ENCODE measurements around the gene OMA1.

OMA1 gene

DNA sequence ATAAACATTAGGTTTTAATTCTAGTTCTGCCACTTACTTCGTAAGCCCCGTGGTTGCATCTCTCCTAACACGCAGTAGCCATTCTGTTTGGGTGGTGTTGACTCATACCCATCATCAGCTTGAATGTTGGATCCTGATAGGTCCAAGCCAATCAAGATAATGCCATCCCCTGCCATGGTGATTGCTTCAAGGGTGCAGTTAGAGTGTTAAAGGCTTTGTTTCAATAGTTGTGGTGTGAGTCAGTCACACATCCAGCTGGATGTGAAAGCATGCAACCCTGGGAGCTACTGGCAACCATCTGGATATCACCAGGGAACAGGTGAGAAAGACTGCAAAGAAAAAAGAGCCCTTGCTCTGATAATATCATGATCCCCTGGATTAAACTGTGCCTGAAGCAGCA lies 69.1 kb downstream of the OMA1 start:
- in situ Hi-C loops (cut with HindIII; ENCODE audit: low pct_ligation_motif_present, low pct_unique_long_range_greater_than_20kb, low sequenced_read_pairs): no loop called here

DNA sequence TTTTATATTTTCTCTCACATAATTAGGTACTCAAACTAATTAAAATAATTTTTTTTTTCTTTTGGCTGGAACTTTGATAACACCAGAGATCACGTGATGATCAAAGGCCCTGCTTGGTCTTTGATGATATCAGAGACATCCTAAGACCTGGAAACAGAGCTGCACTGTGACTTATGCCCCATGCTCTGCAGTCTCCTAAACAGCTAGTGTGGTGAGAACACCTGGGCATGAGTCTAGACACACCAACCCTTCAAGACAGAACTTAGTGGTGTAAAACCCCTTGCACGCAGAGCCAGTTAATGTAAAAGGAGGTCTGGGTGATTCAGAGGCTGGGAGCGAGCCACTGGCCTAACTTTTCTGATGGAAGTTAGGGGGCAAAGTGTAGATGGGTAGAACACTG lies 70.3 kb downstream of the OMA1 start:
- no peak for DNase-seq
- in situ Hi-C loops (cut with HindIII; ENCODE audit: low pct_ligation_motif_present, low pct_unique_long_range_greater_than_20kb, low sequenced_read_pairs): no loop called here

More for the DNA sequence above, 69.1 kb downstream of the OMA1 start:
- no peak for DNase-seq

DNA sequence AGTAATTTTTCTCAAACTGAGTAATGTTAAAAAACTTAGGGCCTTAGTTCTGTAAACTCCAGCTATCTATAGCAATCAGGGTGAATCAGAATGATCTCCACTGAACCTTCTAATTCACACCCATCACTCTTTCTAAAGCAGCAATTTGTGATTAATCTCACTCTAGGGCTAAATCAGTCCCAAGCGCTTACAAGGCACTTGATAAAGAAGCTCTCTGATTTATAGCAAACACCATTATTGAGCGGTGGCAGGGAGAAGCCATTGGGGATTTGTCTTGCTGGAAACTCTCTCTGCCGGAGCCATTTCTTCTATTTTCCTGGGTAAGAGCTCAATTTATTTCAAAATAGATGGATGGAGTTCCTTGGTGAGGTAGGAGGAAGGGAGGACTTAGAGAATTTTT lies 77.0 kb downstream of the OMA1 start:
- no peak for DNase-seq
- in situ Hi-C loops (cut with HindIII; ENCODE audit: low pct_ligation_motif_present, low pct_unique_long_range_greater_than_20kb, low sequenced_read_pairs): no loop called here

DNA sequence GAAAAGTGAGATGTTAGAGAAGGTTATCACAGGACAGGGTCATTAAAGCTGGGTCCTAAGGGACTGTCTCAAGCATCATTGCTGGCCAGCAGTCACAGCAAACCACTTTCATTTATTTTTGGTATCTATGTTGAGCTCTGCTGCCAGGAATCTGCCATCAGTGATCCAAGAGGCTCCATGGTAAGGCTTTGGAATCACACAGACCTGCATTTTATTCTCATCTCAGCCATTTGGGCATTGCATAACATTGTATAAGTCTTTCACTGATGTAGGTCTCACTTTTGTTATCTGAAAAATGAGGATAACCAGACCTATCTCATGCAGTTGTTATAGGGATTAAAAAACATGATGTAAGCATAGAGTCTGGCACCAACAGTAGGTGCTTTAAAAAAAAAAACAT lies 77.5 kb downstream of the OMA1 start:
- in situ Hi-C loops (cut with HindIII; ENCODE audit: low pct_ligation_motif_present, low pct_unique_long_range_greater_than_20kb, low sequenced_read_pairs): no loop called here
- no peak for DNase-seq

DNA sequence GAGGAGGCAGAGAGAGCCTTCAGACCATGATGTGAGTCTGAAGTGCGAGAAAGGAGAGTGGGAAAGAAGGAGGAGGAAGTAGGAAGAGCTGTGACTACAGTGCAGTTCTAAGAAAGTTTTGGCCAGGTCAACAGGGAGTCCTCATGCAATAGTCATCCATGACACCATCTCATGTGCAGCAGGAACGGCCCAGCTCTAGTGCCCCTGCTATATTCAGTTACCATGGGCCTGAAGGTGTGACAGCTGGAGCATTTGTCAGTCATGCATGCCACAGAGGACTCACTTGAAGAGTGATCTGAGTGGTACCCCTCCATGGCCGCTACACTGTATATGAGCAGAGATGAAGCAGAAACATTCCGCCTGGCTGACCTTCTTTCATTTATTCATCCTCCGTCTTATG lies 77.9 kb downstream of the OMA1 start:
- in situ Hi-C loops (cut with HindIII; ENCODE audit: low pct_ligation_motif_present, low pct_unique_long_range_greater_than_20kb, low sequenced_read_pairs): no loop called here
- no peak for DNase-seq

DNA sequence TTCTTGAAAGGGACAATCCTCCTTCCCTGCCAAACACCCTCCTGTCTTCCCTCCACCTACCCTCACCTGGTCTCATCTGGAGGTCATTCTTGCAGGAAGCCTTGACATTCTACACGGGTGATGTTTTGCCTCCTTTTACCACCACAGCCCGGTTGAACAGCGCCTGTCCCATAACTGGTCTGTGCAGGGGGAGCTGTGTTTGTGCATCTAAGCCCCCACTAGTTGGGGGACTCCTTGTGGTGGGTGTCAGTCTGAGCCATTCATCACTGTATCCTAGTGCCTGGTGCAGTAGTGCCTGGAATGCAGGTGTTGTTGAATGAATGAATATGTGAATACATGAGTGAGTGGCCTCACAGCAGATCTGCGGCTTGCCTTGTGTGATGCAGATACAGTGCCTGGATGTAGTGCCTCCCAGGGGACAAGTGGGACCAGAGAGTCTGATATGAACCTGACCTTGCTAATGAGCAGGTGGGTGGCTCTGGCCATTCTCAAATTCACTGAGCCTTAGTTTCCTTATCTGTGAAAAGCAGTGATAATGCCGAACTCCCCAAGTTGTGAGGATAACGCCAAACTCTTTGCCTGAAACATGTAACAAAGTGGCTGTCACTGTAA lies 79.8 kb downstream of the OMA1 start:
- in situ Hi-C loops (cut with HindIII; ENCODE audit: low pct_ligation_motif_present, low pct_unique_long_range_greater_than_20kb, low sequenced_read_pairs): no loop called here
- DNase-seq: no peak

DNA sequence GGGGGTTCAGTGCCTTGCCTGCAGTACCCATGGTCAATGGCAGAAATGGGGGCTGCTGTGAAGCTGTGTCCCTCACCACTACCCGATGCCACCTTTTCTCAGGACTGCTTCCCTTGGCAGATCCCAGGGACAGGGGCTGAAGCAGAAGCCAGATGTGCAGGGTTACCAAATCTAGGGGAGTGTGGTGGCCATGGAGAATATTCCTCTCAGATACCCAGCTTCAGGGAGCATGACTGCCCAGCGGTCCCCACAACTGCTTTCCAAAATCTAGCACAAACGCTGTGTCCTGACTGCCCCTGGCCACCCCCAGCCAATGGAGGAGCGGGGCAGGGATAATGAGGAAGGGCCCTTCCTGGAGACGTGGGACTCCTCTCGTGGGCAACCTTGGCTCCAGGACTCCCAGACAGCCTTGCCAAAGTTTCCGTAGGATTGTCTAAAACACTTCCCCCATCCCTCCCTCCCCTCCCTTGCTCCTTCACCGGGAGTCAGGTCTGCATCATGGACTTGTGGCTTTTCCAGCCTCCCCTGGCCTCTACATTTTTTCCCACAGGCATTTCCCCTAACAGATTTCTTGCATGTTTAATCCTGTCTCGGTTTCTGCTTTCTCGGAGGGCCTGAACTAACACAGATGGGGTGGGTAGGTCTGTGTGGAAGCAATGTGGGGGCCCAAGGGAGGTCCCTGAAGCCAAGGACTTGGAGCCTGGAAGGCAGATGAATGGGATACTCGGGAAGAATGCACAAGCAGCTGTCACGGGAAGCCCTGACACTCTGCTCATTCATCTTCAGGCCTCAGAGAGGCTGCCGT lies 80.5 kb downstream of the OMA1 start:
- DNase-seq: no peak
- in situ Hi-C loops (cut with HindIII; ENCODE audit: low pct_ligation_motif_present, low pct_unique_long_range_greater_than_20kb, low sequenced_read_pairs): no loop called here

DNA sequence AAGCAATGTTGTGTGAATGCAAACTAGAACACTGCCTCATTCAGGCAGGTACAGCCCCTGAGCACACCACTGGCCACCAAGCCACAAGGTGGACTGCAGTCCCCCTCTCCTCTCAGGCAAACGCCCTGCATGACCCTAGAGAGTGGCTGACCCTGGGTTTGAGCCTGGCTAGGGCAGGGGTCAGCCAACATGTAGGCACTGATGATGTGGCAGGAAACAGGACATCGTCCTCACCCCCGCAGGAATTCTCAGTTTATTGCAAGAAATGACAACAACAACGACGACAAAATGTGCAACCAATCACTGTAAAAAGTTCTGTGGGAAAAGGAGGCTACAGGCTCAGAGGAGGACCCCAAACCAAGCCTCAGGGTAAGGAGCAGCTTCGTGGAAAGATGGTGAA lies 81.3 kb downstream of the OMA1 start:
- in situ Hi-C loops (cut with HindIII; ENCODE audit: low pct_ligation_motif_present, low pct_unique_long_range_greater_than_20kb, low sequenced_read_pairs): no loop called here

DNA sequence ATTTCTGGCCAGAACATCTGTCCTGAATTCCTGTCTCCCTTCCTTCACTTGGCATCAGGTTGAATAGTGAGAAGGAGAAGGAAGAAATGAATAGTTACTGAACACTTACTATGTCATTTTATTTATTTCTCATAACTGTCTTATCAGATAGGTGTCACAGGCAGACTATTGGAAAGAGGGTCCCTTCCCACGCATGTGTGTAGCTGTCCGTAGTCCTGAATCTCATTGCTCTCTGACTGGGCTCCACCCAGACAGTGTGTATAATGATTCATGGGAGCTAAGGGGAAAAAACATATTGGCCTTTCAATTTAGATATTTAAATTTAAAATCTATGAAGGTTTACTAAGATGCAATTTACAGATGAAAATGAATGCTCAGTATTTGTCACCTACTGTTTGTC lies 86.1 kb downstream of the OMA1 start:
- in situ Hi-C loops (cut with HindIII; ENCODE audit: low pct_ligation_motif_present, low pct_unique_long_range_greater_than_20kb, low sequenced_read_pairs): no loop called here
- peak; percentile 25 for DNase-seq

More for the DNA sequence above, 81.3 kb downstream of the OMA1 start:
- DNase-seq: no peak

DNA sequence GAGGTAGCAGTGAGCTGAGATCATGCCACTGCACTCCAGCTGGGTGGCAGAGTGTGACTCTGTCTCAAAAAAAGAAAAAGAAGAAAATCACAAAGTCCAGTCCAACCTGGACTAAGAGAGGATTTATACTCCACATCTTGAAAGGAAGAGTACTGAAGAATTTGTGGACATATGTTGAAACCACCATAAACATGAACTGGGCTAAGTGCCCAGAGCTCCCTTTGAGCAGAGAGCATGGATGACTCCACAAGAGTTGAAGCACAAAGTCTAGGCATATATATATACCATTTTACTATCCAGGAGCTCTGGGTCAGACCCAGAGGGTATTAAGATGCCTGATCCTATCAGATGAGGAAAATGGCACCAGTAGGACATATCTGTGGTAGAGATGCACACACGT lies 86.6 kb downstream of the OMA1 start:
- no peak for DNase-seq
- in situ Hi-C loops (cut with HindIII; ENCODE audit: low pct_ligation_motif_present, low pct_unique_long_range_greater_than_20kb, low sequenced_read_pairs): no loop called here

DNA sequence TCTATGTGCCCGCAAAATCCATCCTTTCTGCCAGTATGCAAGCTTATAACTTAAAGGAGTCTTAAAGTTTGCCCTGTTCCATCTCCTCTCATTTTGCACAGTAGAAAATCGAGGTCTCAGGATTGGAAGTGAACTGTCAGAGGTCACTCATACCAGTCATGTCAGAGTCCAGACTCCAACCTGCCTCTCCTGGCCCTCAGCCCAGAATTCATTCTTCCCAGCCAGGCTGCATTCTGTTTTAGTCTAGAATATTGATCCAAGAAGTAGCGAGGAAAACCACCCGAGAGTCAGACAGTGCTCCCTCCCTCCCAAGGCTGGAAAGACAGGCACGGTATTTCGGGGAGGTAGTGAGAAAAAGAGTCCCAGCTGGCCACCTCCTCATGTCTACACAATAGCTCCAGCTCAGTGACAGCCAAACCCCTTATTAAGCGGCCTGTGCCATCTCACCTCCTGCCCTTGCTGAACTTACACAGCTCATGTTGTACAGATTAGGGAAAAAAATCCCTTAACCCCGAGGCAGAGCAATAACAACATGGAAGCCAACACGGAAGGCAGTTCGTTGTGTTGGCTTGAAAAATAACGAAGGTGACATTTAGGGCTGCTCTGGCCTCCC lies 89.4 kb downstream of the OMA1 start:
- in situ Hi-C loops (cut with HindIII; ENCODE audit: low pct_ligation_motif_present, low pct_unique_long_range_greater_than_20kb, low sequenced_read_pairs): no loop called here
- no peak for DNase-seq

DNA sequence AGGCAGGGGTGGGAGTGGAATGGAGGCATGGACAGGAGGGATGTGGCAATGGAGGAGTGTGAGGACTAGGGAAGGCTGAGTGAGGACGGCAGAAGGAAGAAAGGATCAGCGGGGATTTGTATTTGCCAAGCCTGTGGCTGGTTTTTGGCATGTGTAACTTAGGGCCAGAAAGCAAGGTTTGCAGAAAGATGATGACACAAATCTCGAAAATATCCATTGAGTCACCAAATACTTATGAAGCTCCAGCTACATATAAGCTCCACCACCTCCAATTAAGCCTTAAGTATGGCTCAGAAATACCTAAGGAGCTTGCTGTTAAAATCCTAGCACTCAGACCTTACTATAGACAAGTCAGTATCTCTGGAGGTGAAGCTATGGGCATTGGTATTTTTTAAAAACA lies 90.1 kb downstream of the OMA1 start:
- DNase-seq: no peak
- in situ Hi-C loops (cut with HindIII; ENCODE audit: low pct_ligation_motif_present, low pct_unique_long_range_greater_than_20kb, low sequenced_read_pairs): no loop called here

DNA sequence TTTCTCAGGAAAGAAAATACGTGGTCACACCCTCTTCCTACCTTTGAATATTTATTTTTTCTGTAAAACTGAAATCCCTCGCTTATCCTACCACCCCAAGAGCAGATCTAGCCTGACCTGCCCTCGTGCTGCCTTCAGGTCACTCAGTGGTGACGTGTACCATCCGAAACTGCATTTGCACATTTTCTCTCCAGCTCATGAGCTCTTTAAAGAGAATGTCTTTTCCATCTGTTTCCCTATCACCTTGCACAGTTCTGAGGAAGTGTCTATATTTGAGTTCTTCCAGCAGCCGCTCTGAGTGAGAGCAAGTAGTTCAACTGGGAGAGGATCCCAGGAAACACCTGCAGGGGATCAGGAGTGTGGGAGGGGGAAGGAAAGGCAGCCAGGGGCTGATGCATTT lies 91.7 kb downstream of the OMA1 start:
- DNase-seq: no peak
- in situ Hi-C loops (cut with HindIII; ENCODE audit: low pct_ligation_motif_present, low pct_unique_long_range_greater_than_20kb, low sequenced_read_pairs): no loop called here

DNA sequence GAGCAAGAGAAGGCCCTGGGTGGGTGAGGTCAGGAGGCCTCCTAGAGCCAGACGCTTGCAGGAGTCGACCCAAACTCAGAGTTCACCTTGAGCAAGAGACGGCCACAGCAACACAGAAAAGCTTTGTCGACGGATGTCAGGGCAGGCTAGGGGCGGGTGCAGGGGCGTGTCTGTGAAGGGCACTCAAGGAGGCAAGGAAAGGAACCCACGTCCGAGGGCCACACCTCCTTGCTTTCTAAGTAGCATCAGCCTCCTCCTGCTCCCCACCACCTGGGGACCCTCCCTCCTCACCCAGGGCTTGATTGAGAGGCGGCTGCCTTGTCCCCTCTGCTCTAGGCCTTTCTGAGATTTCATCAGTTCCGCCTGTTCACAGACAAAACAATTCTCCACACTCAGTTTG lies 92.1 kb downstream of the OMA1 start:
- in situ Hi-C loops (cut with HindIII; ENCODE audit: low pct_ligation_motif_present, low pct_unique_long_range_greater_than_20kb, low sequenced_read_pairs): no loop called here
- no peak for DNase-seq

DNA sequence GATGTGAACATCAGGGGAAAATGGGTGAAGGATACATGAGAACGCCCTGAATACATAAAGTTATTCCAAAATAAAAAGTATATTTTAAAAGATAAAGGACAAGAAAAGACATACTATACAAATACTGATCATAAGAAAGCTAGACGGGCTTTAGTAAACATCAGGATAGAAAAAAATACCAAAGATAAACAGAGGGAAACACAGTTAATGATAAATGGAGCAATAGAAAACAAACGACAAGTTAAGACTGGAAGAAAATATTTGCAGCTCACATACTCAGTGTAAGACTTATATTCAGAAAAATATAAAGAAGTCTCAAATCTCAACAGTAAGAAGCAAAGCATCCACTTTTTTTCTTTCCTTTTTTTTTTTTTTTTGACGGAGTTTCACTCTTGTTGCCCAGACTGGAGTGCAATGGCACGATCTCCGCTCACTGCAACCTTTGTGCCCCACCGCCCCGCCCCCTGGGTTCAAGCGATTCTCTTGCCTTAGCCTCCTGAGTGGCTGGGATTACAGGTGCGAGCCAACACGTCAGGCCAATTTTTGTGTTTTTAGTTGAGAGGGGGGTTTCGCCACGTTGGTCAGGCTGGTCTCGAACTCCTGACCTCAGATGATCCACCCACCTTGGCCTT lies 94.8 kb downstream of the OMA1 start:
- no peak for DNase-seq
- in situ Hi-C loops (cut with HindIII; ENCODE audit: low pct_ligation_motif_present, low pct_unique_long_range_greater_than_20kb, low sequenced_read_pairs): no loop called here

DNA sequence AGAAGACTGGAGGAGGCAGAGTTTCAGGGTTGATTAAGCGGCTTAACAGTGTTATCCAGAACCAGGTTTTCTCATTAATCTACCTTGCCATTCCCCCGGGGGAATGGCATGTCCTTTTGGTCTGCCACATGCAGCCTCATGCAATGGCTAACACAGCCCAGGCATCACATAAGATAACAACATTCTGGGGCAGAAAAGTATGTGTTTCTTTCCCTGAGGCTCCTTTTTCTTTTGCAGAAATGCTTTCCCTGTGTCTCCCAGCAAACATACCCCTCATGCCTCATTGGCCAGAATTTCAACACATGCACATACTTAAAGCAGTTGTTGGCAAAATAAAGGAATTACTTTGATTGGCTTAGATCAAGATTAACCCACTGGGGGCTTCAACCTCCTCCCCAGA lies 98.6 kb downstream of the OMA1 start:
- DNase-seq: no peak
- in situ Hi-C loops (cut with HindIII; ENCODE audit: low pct_ligation_motif_present, low pct_unique_long_range_greater_than_20kb, low sequenced_read_pairs): no loop called here

DNA sequence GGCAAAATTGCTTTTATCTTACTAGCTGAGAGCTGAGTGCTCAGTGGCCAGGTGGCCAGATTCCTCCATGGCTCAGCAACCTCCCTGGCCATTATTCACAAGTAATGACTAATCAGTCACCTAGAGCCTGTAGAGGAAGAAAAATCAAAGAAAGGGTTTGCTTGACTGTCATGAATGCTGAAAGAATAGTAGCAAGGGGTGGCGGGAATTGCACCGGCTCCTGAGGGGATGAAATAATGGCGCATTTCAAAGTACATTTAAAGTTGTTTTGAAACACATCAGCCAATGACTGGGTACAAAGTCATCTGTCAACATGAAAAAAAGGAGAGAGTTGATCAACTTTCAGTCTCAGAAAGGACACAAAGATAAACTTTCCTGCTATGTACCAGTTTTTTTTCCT lies 99.5 kb downstream of the OMA1 start:
- no peak for DNase-seq
- in situ Hi-C loops (cut with HindIII; ENCODE audit: low pct_ligation_motif_present, low pct_unique_long_range_greater_than_20kb, low sequenced_read_pairs): no loop called here

DNA sequence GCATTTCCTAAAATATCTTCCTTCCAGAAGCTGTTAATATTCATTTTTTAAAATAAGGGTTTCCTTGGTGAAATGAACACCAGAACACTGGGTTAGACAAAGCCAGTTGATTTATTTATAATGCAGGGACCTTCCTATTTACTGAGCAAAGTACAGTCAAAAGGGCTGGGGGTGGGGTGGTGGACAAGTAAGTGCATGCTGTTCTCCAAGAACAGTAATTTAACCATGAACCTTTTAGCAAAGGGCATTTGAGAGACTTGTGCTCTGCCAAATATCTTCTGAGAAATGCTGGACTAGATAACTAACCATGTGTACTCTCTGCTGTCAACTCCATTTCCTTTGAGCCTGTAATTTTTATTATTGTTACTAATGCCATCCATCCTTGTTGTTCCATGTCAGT lies 100.2 kb downstream of the OMA1 start:
- DNase-seq: no peak
- in situ Hi-C loops (cut with HindIII; ENCODE audit: low pct_ligation_motif_present, low pct_unique_long_range_greater_than_20kb, low sequenced_read_pairs): no loop called here

DNA sequence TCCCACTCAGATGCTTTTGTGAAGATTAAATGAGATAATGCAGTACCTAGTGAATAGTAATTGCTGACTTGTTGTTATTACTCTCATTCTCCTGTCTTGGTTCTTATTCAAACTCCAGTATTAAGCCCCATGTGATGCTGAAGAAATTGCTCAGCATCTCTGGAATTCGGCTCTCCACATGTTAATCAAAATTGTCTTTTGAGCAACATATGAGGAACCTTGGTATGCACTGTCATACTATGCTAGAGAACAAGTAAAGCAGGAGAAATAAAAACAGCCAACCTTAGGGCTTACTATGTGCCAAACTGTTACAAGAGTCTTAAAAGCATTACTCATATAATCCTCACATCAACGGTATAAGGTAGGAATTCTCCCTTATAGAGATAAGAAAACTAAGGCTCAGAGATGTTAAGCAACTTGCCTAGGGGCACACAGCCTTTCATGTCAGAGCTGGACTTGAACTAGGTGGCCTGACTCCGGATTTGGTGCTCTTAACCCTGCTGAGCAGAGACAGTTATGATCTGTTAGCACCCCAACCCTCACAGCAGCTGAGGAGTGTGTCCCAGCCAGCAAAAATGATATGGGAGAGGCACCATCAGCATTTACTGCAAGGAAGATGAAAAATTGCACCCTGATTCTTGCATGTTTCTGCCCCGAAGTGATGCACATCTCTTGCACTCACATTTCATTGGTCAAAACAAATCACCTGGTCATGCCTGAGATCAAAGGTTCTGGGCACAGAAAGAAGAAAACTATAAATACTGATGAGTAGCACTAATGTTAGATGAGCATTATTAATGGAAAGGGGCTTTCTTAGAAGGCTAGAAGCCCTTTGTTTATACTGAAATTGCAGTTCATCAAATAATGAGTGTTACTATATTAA lies 102.3 kb downstream of the OMA1 start:
- in situ Hi-C loops (cut with HindIII; ENCODE audit: low pct_ligation_motif_present, low pct_unique_long_range_greater_than_20kb, low sequenced_read_pairs): no loop called here

More for the DNA sequence above, 102.3 kb downstream of the OMA1 start:
- DNase-seq: no peak
